WERI-Rb-1 (cell line): ENCODE measurements around the gene GRM5.

ENCODE experiments used
- DNase-seq: peaks from one replicate; pipeline ENCODE4 v3.0.0-alpha.2; 2020
- H3K27ac ChIP-seq: fragments of 250-450 bp; sonication (Bioruptor Pico); 2 replicates; pipeline ENCODE4 v1.5.1; 2020; ENCODE audit warnings: mild to moderate bottlenecking, moderate library complexity
- H3K27me3 ChIP-seq: fragments of 250-450 bp; sonication (Bioruptor Pico); 2 replicates; pipeline ENCODE4 v1.5.1; 2021; ENCODE audit warnings: mild to moderate bottlenecking, low read depth, moderate library complexity; ENCODE audit not compliant: insufficient read depth, severe bottlenecking
- H3K36me3 ChIP-seq: fragments of 250-450 bp; sonication (Bioruptor Pico); 2 replicates; pipeline ENCODE4 v1.5.1; 2020; ENCODE audit warnings: mild to moderate bottlenecking, moderate library complexity
- H3K4me3 ChIP-seq: 2 replicates; pipeline ENCODE4 v1.5.1; 2011; ENCODE audit warnings: low read depth, mild to moderate bottlenecking, control low read depth, low read length
- H3K9me3 ChIP-seq: fragments of 250-450 bp; sonication (Bioruptor Pico); 2 replicates; pipeline ENCODE4 v1.5.1; 2021; ENCODE audit warnings: mild to moderate bottlenecking, moderate library complexity; ENCODE audit not compliant: severe bottlenecking
- CTCF ChIP-seq: IDR thresholded peaks from 2 replicates; pipeline ENCODE4 v1.5.1; 2011; ENCODE audit warnings: low read depth, mild to moderate bottlenecking, control low read depth, inconsistent platforms, low read length

GRM5 gene

GRCh38 chr11:88521799-88522201 is 544.0 kb downstream of the GRM5 start:
- Histone ChIP-seq H3K36me3 (no peaks in the 10 kb centered on the region), H3K4me3 (no peak overlapping the region), H3K27ac (no peak overlapping the region), H3K9me3 (no peaks in the 10 kb centered on the region), H3K27me3 (no peaks in the 10 kb centered on the region)
- no peak for DNase-seq
- no peak for TF ChIP-seq CTCF

- H3K27me3 ChIP-seq = no peaks in the 10 kb centered on the region
- H3K27ac ChIP-seq = no peak overlapping the region
- H3K4me3 ChIP-seq = no peak overlapping the region
- DNase-seq = no peak
- no peaks in the 10 kb centered on the region for H3K36me3 ChIP-seq
- H3K9me3 ChIP-seq = no peaks in the 10 kb centered on the region
- no peak for TF ChIP-seq CTCF
Measured at GRCh38 chr11:88521399-88521798, 544.4 kb downstream of the GRM5 start.

GRCh38 chr11:88520391-88520790 is 545.4 kb downstream of the GRM5 start:
- Histone ChIP-seq H3K9me3 (no peaks in the 10 kb centered on the region), H3K27ac (no peak overlapping the region), H3K36me3 (no peaks in the 10 kb centered on the region), H3K4me3 (no peak overlapping the region), H3K27me3 (no peaks in the 10 kb centered on the region)
- DNase-seq = no peak
- TF ChIP-seq CTCF = no peak

GRCh38 chr11:88515002-88515401 is 550.8 kb downstream of the GRM5 start:
- no peak overlapping the region for H3K4me3 ChIP-seq
- no peaks in the 10 kb centered on the region for H3K36me3 ChIP-seq
- TF ChIP-seq CTCF = no peak
- no peak overlapping the region for H3K27ac ChIP-seq
- no peaks in the 10 kb centered on the region for H3K27me3 ChIP-seq
- DNase-seq = no peak
- H3K9me3 ChIP-seq = no peaks in the 10 kb centered on the region

GRCh38 chr11:88511006-88511405 is 554.8 kb downstream of the GRM5 start:
- Histone ChIP-seq H3K27ac (no peak overlapping the region), H3K9me3 (no peaks in the 10 kb centered on the region), H3K4me3 (no peak overlapping the region), H3K36me3 (no peaks in the 10 kb centered on the region), H3K27me3 (no peaks in the 10 kb centered on the region)
- TF ChIP-seq CTCF = no peak
- DNase-seq = no peak

GRCh38 chr11:88508759-88509581 is 556.8 kb downstream of the GRM5 start:
- Histone ChIP-seq H3K27ac (no peak overlapping the region), H3K36me3 (no peaks in the 10 kb centered on the region), H3K4me3 (no peak overlapping the region), H3K9me3 (no peaks in the 10 kb centered on the region), H3K27me3 (no peaks in the 10 kb centered on the region)
- DNase-seq = no peak
- no peak for TF ChIP-seq CTCF
